Putamen (tissue), 1 donor: ENCODE measurements around the gene METTL8.
"Not testable (repeated sequence)": the region's sequence is repeated elsewhere in the genome, so short reads cannot be mapped to it uniquely, and the experiment has no call there.

Source experiments
- DNase-seq: peaks from one replicate; pipeline ENCODE4 v3.0.0-alpha.2; 2016; ENCODE audit warnings: low spot score

METTL8 gene

DNA sequence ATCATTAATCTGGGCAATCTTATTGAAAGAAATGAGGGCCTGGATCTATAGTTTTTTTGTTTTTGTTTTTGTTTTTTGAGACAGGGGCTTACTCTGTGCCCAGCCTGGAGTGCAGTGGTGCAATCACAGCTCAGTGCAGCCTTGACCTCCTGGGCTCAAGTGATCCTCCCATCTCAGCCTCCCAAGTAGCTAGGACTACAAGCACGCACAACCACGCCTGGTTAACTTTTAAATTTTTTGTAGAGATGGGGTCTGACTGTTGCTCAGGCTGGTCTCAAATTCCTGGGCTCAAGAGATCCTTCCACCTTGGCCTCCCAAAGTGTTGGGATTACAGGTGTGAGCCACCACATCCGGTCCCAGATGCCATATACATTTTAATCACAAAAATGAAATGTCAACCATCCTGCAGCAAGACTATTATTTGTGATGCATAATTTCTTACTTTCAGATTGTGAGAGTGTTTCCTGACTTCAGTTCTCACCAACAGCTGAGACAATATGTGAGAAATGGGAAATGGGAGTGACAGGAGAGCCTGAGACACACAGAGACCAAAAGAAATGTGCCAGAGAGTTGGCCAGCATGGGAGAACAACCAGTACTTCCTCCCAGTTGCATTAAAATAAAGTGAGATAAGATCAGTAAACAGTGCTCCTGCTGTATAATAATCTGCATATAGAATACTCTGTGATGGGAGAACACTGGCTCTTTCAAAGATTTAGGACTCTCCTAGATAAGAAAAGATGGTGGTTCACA is 87.6 kb downstream of the METTL8 start:
- DNase-seq: no peak

DNA sequence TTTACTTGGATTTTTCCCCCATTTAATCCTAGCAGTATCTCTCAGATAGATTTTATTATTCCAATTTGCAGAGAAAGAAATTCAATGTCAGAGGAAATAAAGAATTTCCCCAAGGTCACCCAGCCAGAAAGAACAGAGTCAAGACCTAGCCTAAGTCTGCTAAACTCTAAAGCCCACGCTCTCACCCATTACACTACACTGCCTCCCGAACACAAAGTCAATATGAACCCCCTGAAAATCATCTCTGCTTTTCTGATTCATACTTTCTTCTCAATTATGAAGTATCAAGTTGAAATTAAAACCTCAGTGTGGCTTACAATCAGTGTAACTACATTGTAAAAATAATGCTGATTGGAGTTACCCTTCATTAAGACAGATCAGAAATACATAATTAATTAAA is 89.6 kb downstream of the METTL8 start:
- DNase-seq: no peak

DNA sequence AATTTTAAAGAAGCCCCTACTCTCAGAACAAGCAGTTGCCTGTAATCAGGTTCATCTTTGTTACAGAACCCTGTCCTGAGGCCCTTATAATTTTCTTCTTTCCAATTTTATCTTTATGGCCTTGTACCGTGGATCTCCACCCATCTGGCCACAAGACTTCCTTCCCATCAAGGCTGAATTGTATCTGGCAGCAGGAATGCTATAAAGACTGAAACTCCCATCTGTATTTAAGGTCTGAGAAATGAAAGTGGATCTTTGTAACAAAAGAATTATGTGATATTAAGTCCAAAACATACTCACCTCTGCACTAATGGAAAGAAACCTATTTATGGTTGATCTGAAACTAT is 91.8 kb downstream of the METTL8 start:
- no peak for DNase-seq

DNA sequence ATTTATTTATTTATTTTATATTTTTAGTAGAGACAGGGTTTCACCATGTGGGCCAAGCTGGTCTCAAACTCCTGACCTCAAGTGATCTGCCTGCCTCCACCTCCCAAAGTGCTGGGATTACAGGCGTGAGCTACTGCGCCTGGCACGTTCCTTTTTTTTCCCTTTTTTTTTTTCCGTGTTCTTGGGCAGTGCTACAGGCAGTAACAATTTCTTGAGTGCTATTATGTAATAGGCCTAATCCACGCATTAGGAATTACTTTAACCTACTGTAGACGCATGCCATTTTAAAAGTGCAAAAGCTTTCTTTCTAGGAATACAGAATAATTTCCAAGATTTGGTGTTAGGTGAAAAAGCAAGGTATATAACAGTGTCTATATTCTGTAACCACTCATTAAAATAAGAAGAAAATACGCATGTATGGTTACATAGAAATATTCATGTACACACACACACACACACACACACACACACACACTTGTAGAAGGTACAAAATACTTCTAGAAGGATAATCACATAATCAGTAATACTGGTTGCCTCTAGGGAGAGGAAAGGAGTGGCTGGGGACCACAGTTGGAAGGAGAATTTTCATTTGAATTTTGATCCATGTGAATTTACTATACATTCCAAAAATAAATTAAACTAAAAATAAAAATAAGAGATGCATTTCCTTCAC is 92.3 kb downstream of the METTL8 start:
- no peak for DNase-seq

DNA sequence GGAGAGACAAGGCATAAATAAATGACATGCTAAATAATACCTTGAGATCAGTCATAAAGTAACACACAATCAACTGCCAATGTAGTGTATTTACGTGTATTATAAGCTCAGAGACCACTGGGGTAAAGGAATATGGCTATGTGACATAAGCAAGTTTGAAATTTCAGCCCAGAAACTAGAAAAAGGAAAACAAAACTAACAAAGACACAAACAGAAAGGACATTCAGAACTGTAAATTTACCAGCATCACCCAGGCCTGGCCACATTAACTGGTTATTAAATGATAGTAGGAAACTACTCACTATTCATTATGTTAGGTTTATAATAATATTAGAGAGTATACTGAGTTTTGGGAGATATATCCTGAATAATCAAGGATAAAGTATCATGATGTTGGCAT is 98.8 kb downstream of the METTL8 start:
- no peak for DNase-seq

DNA sequence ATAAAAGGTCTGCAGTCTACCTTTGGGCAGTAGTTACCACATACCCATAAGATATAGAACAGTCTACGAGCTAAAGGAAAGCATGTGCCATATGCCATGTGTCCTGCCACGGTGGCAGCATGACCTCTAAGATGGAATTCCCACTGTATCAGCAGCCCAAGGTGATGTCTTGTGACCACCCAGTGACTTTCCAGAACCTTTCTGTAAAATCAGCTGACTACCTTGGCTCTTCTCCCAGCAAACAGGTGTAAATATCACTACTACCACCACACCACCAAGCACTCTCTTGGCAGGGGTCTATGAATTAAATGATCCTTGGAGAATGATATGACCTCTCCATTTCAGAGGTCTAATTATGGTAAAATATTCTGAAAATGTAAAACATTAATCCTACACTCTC is 99.6 kb downstream of the METTL8 start:
- DNase-seq: no peak

DNA sequence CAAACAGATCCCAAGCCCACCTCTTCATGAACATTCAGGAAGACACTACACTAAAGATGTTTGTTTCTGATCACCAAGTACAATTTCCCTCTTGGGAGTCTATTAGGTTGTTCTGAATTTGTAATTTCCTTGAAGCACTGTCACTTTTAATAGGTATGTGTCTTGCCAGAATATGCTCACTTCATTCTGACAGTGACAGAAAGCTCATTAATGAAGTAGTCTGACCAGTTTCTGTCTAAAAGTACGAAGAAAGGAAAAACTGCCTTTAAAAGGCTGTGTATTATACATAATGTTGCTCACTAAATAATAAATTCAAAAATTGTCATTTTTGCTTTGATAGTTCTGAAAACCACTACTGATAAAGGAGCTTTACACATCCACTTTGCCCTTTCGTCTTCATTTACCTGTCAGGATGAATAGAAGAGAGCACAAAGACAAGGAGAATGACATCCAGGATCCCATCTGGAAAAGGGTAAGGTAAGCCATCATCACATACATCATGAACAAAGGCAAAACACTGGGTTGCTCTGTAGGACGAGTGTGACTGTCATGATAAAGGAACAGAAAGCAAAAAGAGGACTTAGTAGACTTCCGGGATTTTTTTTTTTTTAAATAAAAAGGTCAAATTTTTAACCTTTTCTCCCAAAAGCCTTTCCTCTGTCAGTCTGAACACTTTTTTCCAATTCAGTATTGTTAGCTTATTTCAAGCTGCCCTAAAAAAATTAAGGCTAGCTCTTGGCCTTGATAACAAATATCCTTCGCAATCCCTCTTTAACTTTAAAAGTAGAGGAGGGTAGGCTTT is 103.4 kb downstream of the METTL8 start:
- no peak for DNase-seq

DNA sequence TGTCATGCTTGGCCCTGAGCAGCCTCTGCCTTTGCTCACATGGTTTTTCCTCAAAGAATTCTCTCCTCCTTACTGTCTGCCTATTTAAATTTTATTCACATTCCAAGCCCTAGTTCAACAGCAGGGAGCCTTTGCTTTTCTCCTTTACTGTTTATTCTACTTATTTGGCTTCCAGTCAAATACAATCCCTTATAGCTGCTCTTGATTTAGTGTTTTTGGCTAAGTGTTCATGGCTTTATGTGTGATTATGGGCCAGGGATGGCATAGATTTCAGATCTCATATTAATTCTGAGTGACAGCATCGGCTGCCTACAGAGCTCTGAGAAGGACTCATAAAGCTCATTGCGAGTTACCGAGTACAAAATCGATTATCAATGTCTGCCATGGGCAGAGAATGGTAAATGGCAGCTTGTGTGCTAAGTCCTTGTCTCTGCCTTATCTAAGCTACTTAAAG is 106.7 kb downstream of the METTL8 start:
- no peak for DNase-seq

DNA sequence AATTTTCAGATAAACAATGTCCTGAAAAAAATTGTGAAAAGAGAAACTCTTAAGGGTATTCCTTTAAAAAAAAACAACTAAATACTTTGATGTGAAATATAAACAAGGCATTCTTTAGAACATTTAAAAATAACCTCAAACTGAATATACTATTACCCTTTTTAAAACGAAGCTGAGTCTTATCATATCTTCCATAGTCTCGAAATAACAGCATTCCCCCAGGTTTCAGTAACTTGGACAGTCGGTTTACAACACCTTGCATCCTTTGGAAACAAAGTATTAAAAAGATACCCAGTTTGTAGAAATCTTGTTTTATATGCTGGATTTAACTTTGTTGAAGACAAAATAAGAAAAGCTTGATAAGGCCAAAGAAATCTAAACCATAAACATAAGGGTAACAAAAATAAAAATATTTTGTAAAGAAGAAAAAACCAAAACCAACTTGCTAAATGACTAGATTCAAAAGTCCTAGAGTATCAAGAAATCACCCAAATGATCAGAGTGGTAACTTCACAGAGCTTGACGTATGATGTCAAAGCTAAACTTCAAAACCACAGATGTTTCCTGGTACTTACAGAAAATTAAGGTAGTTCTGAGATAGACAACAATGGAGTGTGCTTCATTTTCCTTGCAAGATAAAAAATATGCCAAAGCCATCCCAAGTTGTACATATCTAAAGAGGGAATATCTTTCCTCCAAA is 107.8 kb downstream of the METTL8 start:
- DNase-seq: no peak

DNA sequence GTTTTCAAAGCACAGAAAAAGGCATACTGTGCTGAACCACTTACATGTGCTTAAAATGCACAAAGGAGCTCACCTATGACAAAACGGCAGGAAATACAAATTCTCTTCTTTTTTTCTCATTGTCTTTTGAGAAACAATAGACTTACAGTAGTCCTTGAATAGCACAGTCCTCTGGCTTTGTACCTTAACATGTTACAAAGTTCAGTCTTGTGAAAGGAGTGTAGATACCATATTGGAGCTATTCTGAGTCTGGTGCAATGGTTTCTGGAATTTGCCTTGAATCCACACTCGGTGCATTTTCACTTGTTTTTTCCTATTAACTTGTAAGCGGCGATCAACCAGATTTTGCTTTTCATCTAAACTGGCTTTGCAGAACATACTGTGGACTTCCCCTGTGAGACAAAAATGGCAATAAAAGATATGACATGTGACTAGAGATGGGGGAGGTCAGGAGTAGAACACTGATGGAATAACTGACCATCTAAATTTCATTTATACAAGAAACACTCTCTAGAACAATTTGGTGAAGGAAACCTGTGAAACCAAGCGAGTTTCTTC is 109.7 kb downstream of the METTL8 start:
- DNase-seq: no peak

DNA sequence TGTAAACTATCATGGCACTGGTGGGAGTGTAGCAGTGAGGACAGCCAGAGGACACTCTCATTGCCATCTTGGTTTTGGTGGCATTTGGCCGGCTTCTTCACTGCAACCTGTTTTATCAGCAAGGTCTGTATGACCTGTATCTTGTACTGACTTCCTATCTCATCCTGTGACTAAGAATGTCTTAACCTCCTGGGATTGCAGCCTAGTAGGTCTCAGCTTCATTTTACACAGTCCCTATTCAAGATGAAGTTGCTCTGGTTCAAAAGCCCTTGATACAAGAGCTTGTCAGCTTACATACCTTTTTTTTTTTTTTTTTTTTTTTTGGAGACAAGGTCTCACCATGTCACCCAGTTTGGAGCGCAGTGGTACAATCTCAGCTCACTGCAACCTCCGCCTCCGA is 110.9 kb downstream of the METTL8 start:
- no peak for DNase-seq

DNA sequence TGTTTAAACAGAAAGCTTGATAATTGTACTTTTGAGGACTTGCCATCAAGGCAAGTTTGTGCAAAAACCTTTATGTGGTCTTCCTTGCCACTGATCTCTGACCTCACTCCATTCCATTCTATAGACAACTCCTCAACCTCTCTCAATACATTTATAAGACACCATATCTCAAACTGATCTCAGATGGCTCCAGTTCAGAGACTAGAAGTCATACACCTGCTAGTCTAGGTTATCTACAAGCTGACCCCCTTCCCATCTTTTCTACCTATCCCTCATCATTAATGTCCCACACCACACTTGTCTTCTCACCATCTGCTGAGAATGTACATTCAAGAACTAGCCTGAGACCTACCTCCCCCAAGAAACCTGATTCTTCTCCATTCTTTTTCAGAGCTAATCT is 113.1 kb downstream of the METTL8 start:
- DNase-seq: no peak

DNA sequence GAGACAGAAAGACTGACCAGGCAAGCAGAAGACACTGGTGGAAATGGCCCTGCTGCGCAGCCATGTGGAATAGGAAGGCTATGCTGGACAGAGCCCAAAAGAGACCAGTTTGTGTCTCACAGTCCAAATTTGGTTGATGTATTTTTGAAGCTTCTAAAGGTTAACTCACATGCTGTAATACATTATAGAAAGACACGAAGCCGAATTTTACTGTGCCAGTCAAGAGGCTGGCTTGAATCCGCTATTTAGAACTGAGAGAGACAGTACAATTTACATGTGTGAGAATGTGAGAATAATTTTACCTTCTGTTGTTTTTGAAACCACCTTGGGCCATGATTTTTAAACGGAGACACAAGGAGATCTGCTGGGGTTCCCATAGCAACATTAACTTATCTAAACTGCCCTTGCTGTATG is 113.6 kb downstream of the METTL8 start:
- no peak for DNase-seq

DNA sequence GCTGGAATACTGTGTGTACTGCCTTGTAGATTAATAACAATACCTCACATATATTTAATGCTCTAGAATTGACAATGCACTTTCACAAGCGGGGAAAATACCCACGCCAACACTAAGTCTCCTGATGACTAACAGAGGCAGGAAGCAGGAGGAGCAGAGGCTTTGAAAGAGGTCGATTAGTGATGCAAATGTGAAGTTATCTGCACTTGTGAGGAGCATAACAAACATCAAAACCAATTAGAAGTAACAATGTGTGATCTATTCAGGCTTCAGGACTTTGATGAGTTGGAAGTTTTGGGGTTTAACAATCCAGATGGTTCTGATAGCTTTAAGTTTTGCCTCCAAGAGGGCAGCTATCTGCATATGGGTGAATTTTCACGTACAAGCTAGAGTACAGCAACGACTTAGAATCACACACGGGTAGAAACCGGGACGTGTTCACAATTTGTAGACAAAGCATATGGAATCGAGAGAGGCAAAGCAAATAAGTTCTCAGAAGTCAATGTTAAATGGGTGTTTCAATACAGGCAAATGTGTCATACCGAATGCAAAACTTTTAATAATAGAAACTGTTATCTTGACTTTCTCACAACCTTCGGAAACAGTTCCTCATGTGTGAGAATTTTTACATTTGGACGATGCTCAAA is 114.5 kb downstream of the METTL8 start:
- peak; percentile 70 for DNase-seq

DNA sequence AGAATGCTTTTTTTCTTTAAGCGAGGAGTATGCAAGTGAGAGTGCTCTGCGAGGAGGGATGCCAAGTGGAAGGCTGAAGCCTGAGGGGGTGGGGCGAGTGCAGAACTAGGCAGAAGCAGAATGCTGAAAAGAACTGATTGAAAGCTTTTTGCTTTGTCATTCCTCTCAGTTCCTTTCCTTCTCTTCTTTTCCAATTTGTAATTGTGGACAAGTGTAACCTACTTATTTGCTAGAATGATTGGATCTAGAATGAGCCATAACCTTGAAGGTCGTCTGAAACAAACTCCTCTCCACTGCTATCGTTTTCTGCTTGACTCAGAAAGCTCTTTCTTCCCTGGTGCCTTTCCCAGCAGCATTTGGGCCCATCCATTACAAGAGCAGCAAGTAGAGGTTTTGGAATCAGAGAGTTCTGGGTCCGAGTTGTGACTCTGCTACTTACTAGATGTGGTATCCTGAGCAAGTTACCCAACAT is 115.3 kb downstream of the METTL8 start:
- peak; percentile 86 for DNase-seq

DNA sequence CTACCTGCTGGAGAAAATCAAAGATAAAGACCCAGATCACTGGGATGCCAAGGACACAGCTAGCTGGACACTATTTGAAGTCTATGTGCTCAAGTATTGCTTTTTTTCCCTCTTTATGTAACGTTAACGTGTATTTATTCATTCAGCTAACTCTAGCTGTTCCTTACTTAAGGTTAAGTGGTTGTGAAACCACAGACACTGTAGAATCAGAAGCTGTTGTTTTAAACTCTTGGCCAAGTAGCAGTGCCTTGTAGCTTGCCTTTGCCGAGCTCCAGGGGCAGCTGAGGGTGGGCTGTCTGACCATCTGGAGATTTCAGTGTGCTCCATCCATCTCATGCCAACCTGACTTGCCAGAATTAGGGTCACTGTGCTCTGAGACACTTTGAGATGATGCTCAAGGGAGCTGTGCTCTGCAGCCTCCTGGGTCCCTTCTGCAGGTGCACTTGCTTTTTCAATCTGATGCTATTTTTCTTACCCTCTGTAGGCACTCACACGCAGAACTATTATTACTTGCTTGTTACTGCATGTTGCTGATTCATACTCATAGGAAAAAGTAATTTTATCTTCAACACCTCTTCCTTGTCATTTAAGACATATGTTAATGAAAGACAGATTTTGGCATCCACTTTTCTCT is 116.2 kb downstream of the METTL8 start:
- peak; percentile 70 for DNase-seq

DNA sequence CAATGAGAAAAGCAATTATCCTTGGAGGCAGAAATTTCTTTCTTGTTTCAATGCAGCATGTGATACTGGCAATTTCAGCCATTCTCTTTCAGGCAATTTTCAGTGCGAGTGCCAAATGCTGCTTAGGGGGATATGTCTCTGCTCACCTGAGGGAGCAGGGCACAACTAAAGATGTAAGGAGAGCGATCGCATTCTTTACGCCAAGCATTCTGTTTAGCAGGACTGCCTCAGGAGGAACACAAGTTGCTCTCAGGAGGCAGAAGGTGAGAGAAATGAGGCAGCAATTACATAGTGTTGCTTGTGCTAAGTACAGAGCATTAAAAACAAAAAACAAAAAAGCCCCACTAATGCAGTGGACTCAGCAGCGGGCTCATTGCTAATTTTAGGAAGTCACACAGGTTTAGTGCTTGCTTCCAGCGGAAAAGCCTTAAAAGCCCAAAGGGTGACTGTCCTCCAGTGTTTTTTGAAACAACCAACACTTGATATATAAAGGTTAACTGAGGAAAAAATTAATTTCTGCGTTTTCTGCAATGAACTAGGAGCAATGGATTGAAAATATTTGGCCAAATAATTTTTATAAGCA is 116.9 kb downstream of the METTL8 start:
- DNase-seq: no peak

DNA sequence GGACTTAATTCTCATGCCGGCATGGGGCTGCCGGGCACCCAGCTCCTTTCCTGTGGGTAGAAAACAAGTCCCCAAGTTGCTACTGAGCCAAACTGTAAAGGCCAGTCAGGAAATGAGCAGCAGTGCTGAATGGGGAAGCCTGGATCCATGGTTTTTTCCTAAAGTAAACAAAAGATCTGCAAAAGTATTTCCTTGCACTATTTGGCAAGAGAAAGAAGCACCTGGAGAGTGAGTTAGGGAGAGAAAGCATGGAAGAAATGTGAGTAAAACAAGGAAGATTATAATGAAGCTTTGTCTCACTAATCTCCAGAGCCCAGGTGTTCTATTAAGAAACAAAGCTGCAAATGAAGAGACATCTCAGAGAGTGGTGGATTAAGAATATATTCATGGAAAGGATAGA is 117.6 kb downstream of the METTL8 start:
- DNase-seq: no peak

DNA sequence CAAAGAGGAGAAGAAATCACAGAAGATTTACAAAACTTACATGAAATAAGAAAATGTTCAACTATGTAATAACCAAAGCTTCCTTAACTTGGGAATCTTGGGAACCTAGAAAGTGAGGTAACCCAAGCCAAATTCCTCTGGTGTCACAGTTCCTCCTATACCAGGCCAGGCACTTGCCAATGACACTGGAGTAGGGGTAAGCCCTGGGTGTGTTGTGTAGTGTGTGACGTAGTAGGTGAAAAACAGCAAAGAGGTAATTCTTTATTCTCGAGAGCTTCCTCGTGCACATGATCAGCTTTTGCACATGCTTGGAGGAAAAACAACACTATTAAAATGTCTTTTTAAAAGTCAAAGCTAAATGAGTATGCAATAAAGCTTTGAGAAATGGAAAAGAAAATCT is 118.0 kb downstream of the METTL8 start:
- peak; percentile 15 for DNase-seq

DNA sequence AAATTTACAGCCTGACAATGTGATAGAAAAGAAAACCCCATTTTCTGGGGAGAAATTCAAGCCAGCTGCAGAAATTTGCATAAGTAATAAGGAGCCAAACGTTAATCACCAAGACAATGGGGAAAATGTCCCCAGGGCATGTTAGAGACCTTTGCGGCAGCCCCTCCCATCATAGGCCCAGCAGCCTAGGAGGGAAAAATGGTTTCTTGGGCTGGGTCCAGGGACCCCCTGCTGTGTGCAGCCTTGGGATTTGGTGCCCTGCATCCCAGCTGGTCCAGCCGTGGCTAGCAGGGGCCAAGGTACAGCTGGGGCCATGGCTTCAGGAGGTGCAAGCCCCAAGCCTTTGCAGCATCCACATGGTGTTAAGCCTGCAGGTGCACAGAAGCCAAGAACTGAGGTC is 121.6 kb downstream of the METTL8 start:
- not testable (repeated sequence) for DNase-seq

DNA sequence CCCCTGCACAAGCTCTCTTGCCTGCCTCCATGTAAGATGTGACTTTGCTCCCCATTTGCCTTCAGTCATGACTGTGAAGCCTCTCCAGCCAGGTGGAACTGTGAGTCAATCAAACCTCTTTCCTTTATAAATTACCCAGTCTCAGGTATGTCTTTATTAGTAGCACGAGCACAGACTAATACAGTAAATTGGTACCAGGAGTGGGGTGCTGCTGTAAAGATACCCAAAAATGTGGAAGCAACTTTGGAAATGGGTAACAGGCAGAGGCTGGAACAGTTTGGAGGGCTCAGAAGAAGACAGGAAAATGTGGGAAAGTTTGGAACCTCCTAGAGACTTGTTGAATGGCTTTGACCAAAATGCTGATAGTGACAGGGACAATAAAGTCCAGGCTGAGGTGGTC is 122.2 kb downstream of the METTL8 start:
- not testable (repeated sequence) for DNase-seq
